Measurements from ENCODE around the gene PCDHB12.
"Not testable (repeated sequence)": the region's sequence is repeated elsewhere in the genome, so short reads cannot be mapped to it uniquely, and the experiment has no call there.

PCDHB12 gene

GRCh38 chr5:141235922-141236321 lies 27.4 kb downstream of the PCDHB12 start:
- H3K27ac Mint-ChIP-seq, H3K4me3 Mint-ChIP-seq, ATAC-seq, H3K4me1 Mint-ChIP-seq, H3K36me3 Mint-ChIP-seq: not testable (repeated sequence)
- H3K27me3 Mint-ChIP-seq: peaks cover 22% of the 10 kb centered on the region
- peaks cover 33% of the 10 kb centered on the region for H3K9me3 Mint-ChIP-seq

GRCh38 chr5:141236516-141237313 lies 28.2 kb downstream of the PCDHB12 start:
- Mint-ChIP-seq H3K27ac (no peak overlapping the region), H3K27me3 (peaks cover 22% of the 10 kb centered on the region), H3K36me3 (peaks cover 6% of the 10 kb centered on the region), H3K9me3 (peaks cover 32% of the 10 kb centered on the region), H3K4me3 (no peak overlapping the region), H3K4me1 (no peaks in the 10 kb centered on the region)
- ATAC-seq: no peak

- H3K36me3 Mint-ChIP-seq: peaks cover 12% of the 10 kb centered on the region
- H3K9me3 Mint-ChIP-seq: peaks cover 32% of the 10 kb centered on the region
- no peak overlapping the region for H3K4me3 Mint-ChIP-seq
- H3K27me3 Mint-ChIP-seq: peaks cover 26% of the 10 kb centered on the region
- no peak for ATAC-seq
- no peak overlapping the region for H3K27ac Mint-ChIP-seq
- H3K4me1 Mint-ChIP-seq: no peaks in the 10 kb centered on the region
Observed at GRCh38 chr5:141241496-141241895, 33.0 kb downstream of the PCDHB12 start.

GRCh38 chr5:141245250-141245717 lies 36.8 kb downstream of the PCDHB12 start, which contains the start of gene PCDHB15:
Gene PCDHB15, plus strand, starts transcription at chr5:141245395. Its CDS starts 184 bp downstream, at chr5:141245579.
- Mint-ChIP-seq H3K9me3 (peaks cover 37% of the 10 kb centered on the region), H3K4me3 (no peak within 1 kb of the TSS), H3K4me1 (no peaks in the 10 kb centered on the region), H3K27me3 (peaks cover 26% of the 10 kb centered on the region), H3K36me3 (peaks cover 17% of the 10 kb centered on the region), H3K27ac (no peak within 1 kb of the TSS)
- ATAC-seq: no peak

GRCh38 chr5:141246971-141247370 lies 38.5 kb downstream of the PCDHB12 start:
- not testable (repeated sequence) for H3K4me3 Mint-ChIP-seq, H3K4me1 Mint-ChIP-seq, H3K27ac Mint-ChIP-seq, ATAC-seq
- H3K27me3 Mint-ChIP-seq: peaks cover 26% of the 10 kb centered on the region
- peaks cover 25% of the 10 kb centered on the region for H3K9me3 Mint-ChIP-seq
- H3K36me3 Mint-ChIP-seq: peaks cover 13% of the 10 kb centered on the region

GRCh38 chr5:141247434-141247833 lies 38.9 kb downstream of the PCDHB12 start:
- Mint-ChIP-seq H3K9me3 (peaks cover 24% of the 10 kb centered on the region), H3K36me3 (peaks cover 13% of the 10 kb centered on the region), H3K27me3 (peaks cover 26% of the 10 kb centered on the region)
- ATAC-seq, H3K4me1 Mint-ChIP-seq, H3K27ac Mint-ChIP-seq, H3K4me3 Mint-ChIP-seq: not testable (repeated sequence)

- ATAC-seq: no peak
- Mint-ChIP-seq H3K36me3 (peaks cover 16% of the 10 kb centered on the region), H3K4me3 (no peak overlapping the region), H3K4me1 (no peaks in the 10 kb centered on the region), H3K9me3 (peaks cover 22% of the 10 kb centered on the region), H3K27me3 (no peaks in the 10 kb centered on the region), H3K27ac (no peak overlapping the region)
Observed at GRCh38 chr5:141250576-141250975, 42.1 kb downstream of the PCDHB12 start.

- no peak for ATAC-seq
- peaks cover 39% of the 10 kb centered on the region for H3K36me3 Mint-ChIP-seq
- H3K4me1 Mint-ChIP-seq: no peaks in the 10 kb centered on the region
- H3K27me3 Mint-ChIP-seq: no peaks in the 10 kb centered on the region
- H3K4me3 Mint-ChIP-seq: no peak overlapping the region
- H3K27ac Mint-ChIP-seq: no peak overlapping the region
- H3K9me3 Mint-ChIP-seq: peaks cover 18% of the 10 kb centered on the region
Observed at GRCh38 chr5:141258464-141258863, 49.9 kb downstream of the PCDHB12 start.

- peaks cover 44% of the 10 kb centered on the region for H3K36me3 Mint-ChIP-seq
- no peak overlapping the region for H3K27ac Mint-ChIP-seq
- peaks cover 19% of the 10 kb centered on the region for H3K9me3 Mint-ChIP-seq
- H3K4me1 Mint-ChIP-seq: no peaks in the 10 kb centered on the region
- no peaks in the 10 kb centered on the region for H3K27me3 Mint-ChIP-seq
- ATAC-seq: no peak
- no peak overlapping the region for H3K4me3 Mint-ChIP-seq
Observed at GRCh38 chr5:141258948-141259347, 50.4 kb downstream of the PCDHB12 start.

GRCh38 chr5:141260458-141261237 lies 52.1 kb downstream of the PCDHB12 start:
- H3K4me3 Mint-ChIP-seq: no peak overlapping the region
- no peak overlapping the region for H3K27ac Mint-ChIP-seq
- no peaks in the 10 kb centered on the region for H3K27me3 Mint-ChIP-seq
- peaks cover 18% of the 10 kb centered on the region for H3K9me3 Mint-ChIP-seq
- no peaks in the 10 kb centered on the region for H3K4me1 Mint-ChIP-seq
- ATAC-seq: no peak
- peaks cover 52% of the 10 kb centered on the region for H3K36me3 Mint-ChIP-seq

GRCh38 chr5:141261238-141261546 lies 52.7 kb downstream of the PCDHB12 start:
- H3K4me3 Mint-ChIP-seq: no peak overlapping the region
- peaks cover 55% of the 10 kb centered on the region for H3K36me3 Mint-ChIP-seq
- no peaks in the 10 kb centered on the region for H3K4me1 Mint-ChIP-seq
- H3K27ac Mint-ChIP-seq: no peak overlapping the region
- no peaks in the 10 kb centered on the region for H3K27me3 Mint-ChIP-seq
- H3K9me3 Mint-ChIP-seq: peaks cover 23% of the 10 kb centered on the region
- ATAC-seq: no peak

Data from stimulated activated memory B cell treated with anti-CD40 and anti-IgM and Interleukin-4, amounts not matched to agents 10 μg/mL and 1 μg/mL and 100 μg/mL, for 72 hours (primary cell).